SU-DHL-6 (cell line): ENCODE results near the gene SLC12A8.

Experiments used
- EZH2phosphoT487 ChIP-seq: fragments of 200-600 bp; sonication (generic), shearing (Covaris generic); conservative IDR thresholded peaks from 2 replicates; pipeline ENCODE4 v1.6.1; 2018; ENCODE audit warnings: mild to moderate bottlenecking, antibody characterized with exemption, low read length, moderate library complexity, mixed read lengths
- TF ChIP-seq, protein P1 (sequence below): fragments of 200-600 bp; sonication (generic); IDR thresholded peaks from one replicate; pipeline ENCODE4 v1.5.1; 2017; ENCODE audit warnings: antibody characterized with exemption, mild to moderate bottlenecking, low read length, moderate library complexity; ENCODE audit not compliant: insufficient read depth, poor library complexity, severe bottlenecking

- TF ChIP-seq, protein P1, sequence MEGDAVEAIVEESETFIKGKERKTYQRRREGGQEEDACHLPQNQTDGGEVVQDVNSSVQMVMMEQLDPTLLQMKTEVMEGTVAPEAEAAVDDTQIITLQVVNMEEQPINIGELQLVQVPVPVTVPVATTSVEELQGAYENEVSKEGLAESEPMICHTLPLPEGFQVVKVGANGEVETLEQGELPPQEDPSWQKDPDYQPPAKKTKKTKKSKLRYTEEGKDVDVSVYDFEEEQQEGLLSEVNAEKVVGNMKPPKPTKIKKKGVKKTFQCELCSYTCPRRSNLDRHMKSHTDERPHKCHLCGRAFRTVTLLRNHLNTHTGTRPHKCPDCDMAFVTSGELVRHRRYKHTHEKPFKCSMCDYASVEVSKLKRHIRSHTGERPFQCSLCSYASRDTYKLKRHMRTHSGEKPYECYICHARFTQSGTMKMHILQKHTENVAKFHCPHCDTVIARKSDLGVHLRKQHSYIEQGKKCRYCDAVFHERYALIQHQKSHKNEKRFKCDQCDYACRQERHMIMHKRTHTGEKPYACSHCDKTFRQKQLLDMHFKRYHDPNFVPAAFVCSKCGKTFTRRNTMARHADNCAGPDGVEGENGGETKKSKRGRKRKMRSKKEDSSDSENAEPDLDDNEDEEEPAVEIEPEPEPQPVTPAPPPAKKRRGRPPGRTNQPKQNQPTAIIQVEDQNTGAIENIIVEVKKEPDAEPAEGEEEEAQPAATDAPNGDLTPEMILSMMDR: no peak
- TF ChIP-seq EZH2phosphoT487: no peak
Observed at GRCh38 chr3:125189378-125190165, 23.0 kb downstream of the SLC12A8 start.
